ENCODE measurements around the gene FFAR1. TPM values are rescaled to one million over a fixed set of nuclear protein-coding genes. Genes with fewer than 3 reads are reported as not detected.

The FFAR1 gene, protein sequence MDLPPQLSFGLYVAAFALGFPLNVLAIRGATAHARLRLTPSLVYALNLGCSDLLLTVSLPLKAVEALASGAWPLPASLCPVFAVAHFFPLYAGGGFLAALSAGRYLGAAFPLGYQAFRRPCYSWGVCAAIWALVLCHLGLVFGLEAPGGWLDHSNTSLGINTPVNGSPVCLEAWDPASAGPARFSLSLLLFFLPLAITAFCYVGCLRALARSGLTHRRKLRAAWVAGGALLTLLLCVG (N-terminal part only)
- under 1 TPM; 0.42 to 0.54 TPM for total RNA-seq

DNA sequence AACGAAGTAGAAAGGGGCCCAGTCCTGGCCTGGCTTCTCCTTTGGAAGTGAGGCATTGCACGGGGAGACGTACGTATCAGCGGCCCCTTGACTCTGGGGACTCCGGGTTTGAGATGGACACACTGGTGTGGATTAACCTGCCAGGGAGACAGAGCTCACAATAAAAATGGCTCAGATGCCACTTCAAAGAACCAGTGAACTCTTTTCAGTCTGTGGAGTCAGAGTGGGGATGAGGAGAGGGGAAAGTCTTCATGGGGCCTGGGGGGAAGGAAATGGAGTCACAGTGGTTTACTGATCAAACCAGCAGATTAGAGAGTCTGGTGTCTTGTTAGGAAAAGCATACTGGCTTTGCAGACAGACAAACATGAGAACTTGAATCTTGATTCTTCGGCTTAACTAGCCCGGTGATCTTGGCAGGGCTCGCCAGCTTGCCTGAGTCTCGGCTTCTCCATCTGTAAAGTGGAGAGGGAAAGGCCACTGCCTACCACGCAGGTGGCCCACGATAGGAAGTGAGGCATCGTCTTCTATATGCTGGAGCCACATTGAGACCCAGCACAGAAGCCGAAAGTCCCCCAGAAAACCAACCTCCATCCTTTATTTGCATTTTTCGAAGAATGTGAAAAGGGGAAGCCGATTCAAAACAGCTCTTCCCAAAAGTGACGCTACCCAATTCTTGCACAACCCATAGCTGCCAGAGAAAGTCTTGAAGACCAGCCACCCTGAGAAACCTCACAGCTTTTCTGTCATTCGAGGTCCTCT, at the start of gene FFAR1:
TSS of gene FFAR1 (plus strand) at position 732 of the 759 bp plus-strand sequence. CDS start 3,650 bp downstream, outside the sequence.
- ATAC-seq (replicated peaks): peak; percentile 76
- Mint-ChIP-seq H3K4me3 (peak within 1 kb of the TSS; percentile 84), H3K27me3 (peaks cover 11% of the 10 kb centered on the region), H3K27ac (peak within 1 kb of the TSS; percentile 96), H3K9me3 (no peaks in the 10 kb centered on the region), H3K4me1 (peaks cover 28% of the 10 kb centered on the region), H3K36me3 (ENCODE audit: low read depth) (no peaks in the 10 kb centered on the region)

DNA sequence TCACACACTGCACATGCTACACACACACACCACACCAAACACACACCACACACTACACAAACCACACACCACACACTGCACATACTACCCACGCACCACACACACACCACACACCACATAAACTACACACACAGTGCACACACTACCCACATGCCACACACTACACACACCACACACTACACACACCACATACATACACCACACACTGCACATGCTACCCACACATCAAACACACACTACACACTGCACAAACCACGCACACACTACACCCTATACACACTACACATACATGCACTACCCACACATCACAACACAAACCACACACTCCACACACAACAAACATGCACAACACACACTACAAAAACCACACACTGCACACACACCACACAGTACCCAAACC, 49.8 kb upstream of the FFAR1 start:
- H3K4me3 Mint-ChIP-seq: no peak overlapping the region
- no peak for ATAC-seq (replicated peaks)
- H3K36me3 Mint-ChIP-seq (ENCODE audit: low read depth): no peaks in the 10 kb centered on the region
- H3K27ac Mint-ChIP-seq: no peak overlapping the region
- no peaks in the 10 kb centered on the region for H3K4me1 Mint-ChIP-seq
- no peaks in the 10 kb centered on the region for H3K27me3 Mint-ChIP-seq
- H3K9me3 Mint-ChIP-seq: no peaks in the 10 kb centered on the region

DNA sequence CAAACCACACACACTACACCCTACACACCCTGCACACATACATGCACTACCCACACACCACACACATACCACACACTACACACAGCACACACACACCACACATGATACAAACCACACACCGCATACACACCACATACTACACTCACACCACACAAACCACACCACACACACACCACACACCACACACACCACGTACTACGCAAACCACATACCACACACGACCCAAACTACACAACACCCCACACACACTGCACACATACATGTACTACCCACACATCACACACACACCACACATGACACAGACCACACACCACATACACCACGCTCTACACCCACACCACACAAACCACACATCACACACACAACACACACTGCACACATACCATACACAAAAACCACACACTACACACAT, 49.1 kb upstream of the FFAR1 start:
- Mint-ChIP-seq H3K9me3 (no peaks in the 10 kb centered on the region), H3K36me3 (ENCODE audit: low read depth) (no peaks in the 10 kb centered on the region), H3K27me3 (no peaks in the 10 kb centered on the region), H3K27ac (no peak overlapping the region), H3K4me1 (no peaks in the 10 kb centered on the region), H3K4me3 (no peak overlapping the region)
- no peak for ATAC-seq (replicated peaks)

DNA sequence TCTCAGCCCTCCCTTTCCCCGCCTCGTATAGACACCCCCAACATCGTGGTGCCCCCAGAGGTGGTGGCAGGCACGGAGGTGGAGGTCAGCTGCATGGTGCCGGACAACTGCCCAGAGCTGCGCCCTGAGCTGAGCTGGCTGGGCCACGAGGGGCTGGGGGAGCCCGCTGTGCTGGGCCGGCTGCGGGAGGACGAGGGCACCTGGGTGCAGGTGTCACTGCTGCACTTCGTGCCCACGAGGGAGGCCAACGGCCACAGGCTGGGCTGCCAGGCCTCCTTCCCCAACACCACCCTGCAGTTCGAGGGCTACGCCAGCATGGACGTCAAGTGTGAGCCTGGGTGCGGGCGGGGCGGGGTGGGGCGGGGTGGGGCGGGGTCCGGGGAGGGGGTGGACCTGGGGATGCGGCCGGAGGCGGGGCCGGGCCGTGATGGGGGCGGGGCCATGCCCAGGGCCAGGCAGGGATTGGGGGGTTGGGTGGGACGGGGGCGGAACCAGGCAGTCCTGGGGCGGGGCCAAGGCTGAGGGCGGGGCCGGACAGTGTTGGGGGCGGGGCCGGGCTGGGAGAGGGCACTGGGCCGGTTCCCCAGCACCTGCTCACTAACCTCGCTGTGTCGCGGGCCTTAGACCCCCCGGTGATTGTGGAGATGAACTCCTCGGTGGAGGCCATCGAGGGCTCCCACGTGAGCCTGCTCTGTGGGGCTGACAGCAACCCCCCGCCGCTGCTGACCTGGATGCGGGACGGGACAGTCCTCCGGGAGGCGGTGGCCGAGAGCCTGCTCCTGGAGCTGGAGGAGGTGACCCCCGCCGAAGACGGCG, 48.0 kb upstream of the FFAR1 start:
- no peak for ATAC-seq (replicated peaks)
- no peaks in the 10 kb centered on the region for H3K4me1 Mint-ChIP-seq
- H3K27me3 Mint-ChIP-seq: no peaks in the 10 kb centered on the region
- no peaks in the 10 kb centered on the region for H3K9me3 Mint-ChIP-seq
- no peak overlapping the region for H3K27ac Mint-ChIP-seq
- no peaks in the 10 kb centered on the region for H3K36me3 Mint-ChIP-seq (ENCODE audit: low read depth)
- no peak overlapping the region for H3K4me3 Mint-ChIP-seq

DNA sequence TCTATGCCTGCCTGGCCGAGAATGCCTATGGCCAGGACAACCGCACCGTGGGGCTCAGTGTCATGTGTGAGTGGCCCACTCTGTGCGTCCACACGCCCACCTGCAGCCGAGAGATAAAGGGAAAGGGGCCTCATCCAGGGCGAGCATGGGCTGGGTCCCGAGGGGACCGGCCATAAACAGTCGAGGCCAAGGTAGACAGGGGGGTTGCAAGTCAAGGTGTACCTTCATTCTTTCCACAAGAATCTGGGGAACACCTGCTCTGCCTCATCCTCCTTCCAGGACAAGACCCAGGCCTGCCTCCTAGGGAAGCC, 47.4 kb upstream of the FFAR1 start:
- Mint-ChIP-seq H3K36me3 (ENCODE audit: low read depth) (no peaks in the 10 kb centered on the region), H3K4me1 (no peaks in the 10 kb centered on the region), H3K27me3 (no peaks in the 10 kb centered on the region), H3K27ac (no peak overlapping the region), H3K9me3 (no peaks in the 10 kb centered on the region), H3K4me3 (no peak overlapping the region)
- ATAC-seq (replicated peaks): no peak

DNA sequence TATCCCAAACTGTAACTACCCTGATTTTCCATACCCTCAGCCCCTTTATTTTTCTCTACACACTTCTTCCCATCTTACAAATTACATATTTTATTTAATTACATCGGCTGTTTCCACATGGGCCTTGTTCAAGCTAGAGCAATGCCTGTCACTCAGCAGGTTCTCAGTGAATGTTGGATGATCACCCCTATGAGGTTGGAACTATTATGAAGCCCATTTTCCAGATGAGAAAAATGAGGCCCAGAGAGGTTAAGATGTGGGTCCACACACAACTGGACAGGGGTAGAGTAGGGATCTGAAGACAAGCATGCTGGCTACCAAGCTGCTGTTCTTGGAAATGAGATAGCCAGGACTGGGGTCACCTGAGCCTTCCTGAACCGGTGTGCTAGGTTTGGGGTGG, 45.7 kb upstream of the FFAR1 start:
- Mint-ChIP-seq H3K27ac (peak overlapping the region; percentile 16), H3K9me3 (no peaks in the 10 kb centered on the region), H3K36me3 (ENCODE audit: low read depth) (no peaks in the 10 kb centered on the region), H3K4me3 (no peak overlapping the region), H3K4me1 (no peaks in the 10 kb centered on the region), H3K27me3 (no peaks in the 10 kb centered on the region)
- no peak for ATAC-seq (replicated peaks)

DNA sequence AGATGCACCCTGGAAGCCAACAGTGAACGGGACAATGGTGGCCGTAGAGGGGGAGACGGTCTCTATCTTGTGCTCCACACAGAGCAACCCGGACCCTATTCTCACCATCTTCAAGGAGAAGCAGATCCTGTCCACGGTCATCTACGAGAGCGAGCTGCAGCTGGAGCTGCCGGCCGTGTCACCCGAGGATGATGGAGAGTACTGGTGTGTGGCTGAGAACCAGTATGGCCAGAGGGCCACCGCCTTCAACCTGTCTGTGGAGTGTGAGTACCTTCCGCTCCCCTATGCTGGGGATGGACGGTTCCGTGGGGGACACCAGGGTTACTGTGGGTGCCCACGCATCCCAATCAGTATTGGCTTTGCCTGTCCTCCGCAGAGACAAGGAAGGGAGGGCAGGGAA, 45.3 kb upstream of the FFAR1 start:
- H3K4me3 Mint-ChIP-seq: no peak overlapping the region
- no peaks in the 10 kb centered on the region for H3K27me3 Mint-ChIP-seq
- no peaks in the 10 kb centered on the region for H3K4me1 Mint-ChIP-seq
- H3K36me3 Mint-ChIP-seq (ENCODE audit: low read depth): no peaks in the 10 kb centered on the region
- peak overlapping the region; percentile 16 for H3K27ac Mint-ChIP-seq
- no peaks in the 10 kb centered on the region for H3K9me3 Mint-ChIP-seq
- ATAC-seq (replicated peaks): no peak

DNA sequence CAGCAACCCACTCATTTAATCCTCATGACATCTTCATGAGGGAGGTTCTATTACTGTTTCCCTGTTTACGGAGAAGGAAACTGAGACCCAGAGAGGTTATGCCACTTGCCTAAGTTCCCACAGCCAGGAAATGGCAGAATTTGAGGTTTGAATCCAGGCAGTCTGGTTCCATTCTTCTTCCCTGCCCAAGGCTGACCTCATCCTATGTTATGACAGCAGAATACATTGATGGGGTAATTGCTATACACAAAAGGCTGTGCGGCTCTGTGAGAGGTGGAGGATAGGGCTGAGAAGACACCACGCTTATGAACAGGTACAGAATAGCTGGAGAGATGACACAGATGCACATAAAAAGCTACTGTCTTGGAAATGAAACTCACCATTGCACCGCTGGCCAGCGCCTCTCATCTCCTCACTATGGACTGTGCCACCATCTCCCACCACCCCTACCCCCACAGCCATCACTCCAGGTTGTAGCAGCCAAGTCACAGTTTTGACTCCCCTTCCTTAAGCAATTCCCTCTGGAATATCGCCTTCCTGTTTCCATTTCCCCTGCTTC, 44.3 kb upstream of the FFAR1 start:
- Mint-ChIP-seq H3K36me3 (ENCODE audit: low read depth) (no peaks in the 10 kb centered on the region), H3K9me3 (no peaks in the 10 kb centered on the region), H3K27ac (no peak overlapping the region), H3K4me1 (no peaks in the 10 kb centered on the region), H3K4me3 (no peak overlapping the region), H3K27me3 (peaks cover 3% of the 10 kb centered on the region)
- ATAC-seq (replicated peaks): no peak

DNA sequence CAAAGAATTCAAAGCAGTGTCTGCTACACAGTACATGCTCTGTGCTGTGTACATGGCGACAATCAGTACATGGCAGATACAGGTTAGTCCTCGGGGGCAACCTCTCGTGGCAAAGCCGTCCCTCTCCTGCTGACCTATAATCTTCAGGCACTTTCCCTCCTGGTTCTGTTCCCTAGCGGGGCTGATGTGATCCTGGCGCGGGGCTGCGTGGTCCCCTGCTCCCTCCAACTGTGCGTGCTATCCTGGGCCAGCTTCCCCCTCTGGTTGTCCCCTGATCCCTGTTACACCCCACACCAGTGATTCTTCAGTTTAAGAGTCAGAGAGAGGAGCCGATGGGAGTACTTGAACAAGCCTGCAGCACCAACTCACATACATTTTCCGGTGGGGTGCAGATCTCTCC, 43.7 kb upstream of the FFAR1 start:
- Mint-ChIP-seq H3K27me3 (peaks cover 3% of the 10 kb centered on the region), H3K4me1 (no peaks in the 10 kb centered on the region), H3K36me3 (ENCODE audit: low read depth) (no peaks in the 10 kb centered on the region), H3K9me3 (no peaks in the 10 kb centered on the region), H3K4me3 (no peak overlapping the region), H3K27ac (no peak overlapping the region)
- no peak for ATAC-seq (replicated peaks)

DNA sequence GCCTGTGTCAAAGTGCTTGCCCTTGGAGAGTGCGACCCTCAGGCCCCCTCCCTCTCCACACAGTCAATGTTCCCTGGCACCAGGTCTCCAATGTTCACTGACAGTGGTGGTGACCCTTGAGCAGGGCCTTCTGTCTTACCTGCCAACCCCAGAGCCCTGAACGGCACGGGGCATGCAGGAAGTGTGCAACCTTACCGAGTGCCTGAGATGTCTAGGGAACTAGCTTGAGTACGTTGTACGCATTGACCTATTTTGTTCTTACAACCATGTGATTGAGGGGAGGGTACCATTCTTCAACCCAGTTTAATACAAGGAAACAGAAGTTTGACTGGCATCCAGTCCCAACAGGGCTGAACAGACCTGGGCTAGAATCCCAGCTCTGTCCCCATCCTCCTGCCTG, 42.5 kb upstream of the FFAR1 start:
- no peak overlapping the region for H3K27ac Mint-ChIP-seq
- H3K4me1 Mint-ChIP-seq: no peaks in the 10 kb centered on the region
- H3K4me3 Mint-ChIP-seq: no peak overlapping the region
- no peak for ATAC-seq (replicated peaks)
- no peaks in the 10 kb centered on the region for H3K36me3 Mint-ChIP-seq (ENCODE audit: low read depth)
- peaks cover 3% of the 10 kb centered on the region for H3K27me3 Mint-ChIP-seq
- no peaks in the 10 kb centered on the region for H3K9me3 Mint-ChIP-seq

DNA sequence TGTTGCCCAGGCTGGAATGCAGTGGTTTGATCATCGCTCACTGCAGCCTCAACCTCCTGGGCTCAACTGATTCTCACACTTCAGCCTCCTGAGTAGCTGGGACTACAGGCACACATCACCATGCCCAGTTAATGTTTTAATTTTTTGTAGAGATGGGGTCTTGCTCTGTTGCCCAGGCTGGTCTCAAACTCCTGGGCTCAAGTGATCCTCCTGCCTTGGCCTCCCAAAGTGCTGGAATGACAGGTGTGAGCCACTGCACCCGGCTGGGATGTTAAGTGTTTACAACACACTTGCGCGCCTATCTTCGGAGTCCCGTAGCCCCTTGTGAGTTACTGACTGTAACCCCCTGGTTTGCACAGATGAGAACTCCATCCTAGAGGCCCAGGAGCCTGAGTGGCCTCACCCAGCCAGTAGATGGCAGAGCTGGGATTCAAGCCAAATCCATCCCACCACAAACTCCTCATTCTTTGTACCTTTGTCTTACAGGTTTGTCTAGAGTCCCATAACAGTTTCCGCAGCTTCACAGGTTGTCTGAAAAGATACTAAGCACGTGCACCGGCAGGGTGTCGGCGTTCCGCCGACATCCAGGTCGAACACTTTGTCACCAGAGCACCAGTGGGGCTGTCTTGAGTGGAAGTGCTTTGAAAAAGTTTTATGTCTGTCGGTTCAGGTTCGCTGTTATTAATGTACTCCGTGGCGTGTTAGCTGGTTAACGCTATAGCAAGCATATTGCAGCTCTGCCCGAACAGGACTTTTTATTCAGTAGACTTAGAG, 41.0 kb upstream of the FFAR1 start:
- H3K9me3 Mint-ChIP-seq: no peaks in the 10 kb centered on the region
- H3K27me3 Mint-ChIP-seq: peaks cover 3% of the 10 kb centered on the region
- H3K4me3 Mint-ChIP-seq: no peak overlapping the region
- H3K36me3 Mint-ChIP-seq (ENCODE audit: low read depth): no peaks in the 10 kb centered on the region
- H3K4me1 Mint-ChIP-seq: no peaks in the 10 kb centered on the region
- no peak for ATAC-seq (replicated peaks)
- no peak overlapping the region for H3K27ac Mint-ChIP-seq

DNA sequence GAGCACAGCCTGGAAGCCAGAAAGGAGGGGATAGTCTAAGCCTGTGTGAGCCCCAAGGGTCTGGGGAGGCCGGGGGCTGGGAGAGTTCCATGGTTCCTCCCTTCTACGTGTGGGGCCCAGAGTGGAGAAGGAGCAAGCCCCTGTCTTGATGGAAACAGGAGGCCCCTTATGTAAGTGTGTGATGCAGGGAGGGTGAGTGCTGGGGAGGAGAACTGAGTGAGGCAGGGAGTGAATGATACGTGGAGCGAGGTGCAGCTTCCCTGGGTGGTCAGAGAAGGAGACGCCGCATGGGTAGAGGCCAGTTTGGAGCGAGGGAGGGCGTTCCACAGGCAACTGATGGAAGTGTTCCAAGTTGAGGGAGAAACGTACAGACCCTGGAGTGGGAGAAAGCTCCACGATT, 39.8 kb upstream of the FFAR1 start:
- Mint-ChIP-seq H3K9me3 (no peaks in the 10 kb centered on the region), H3K27ac (no peak overlapping the region), H3K36me3 (ENCODE audit: low read depth) (no peaks in the 10 kb centered on the region), H3K4me3 (no peak overlapping the region), H3K4me1 (no peaks in the 10 kb centered on the region), H3K27me3 (peaks cover 3% of the 10 kb centered on the region)
- ATAC-seq (replicated peaks): no peak

DNA sequence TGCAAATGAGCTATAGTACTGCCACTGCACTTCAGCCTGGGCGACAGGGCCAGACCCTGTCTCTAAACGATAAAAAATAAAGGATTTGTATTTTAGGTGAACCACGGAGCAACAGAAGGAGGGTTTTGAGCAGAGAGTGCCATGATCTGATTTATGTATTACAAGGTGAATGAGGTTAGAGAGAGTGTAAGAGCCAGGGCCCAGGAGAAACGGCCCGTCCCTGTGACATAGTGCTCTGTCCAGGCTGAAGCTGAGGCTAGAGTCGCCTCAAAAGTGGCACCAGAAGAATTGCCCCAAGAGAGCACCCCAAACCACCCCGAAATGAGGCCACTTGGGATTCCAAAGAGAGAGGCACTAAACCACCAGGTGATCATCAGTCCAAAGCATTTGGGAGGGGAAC, 38.8 kb upstream of the FFAR1 start:
- no peaks in the 10 kb centered on the region for H3K4me1 Mint-ChIP-seq
- H3K36me3 Mint-ChIP-seq (ENCODE audit: low read depth): no peaks in the 10 kb centered on the region
- H3K27ac Mint-ChIP-seq: peak overlapping the region; percentile 0
- H3K9me3 Mint-ChIP-seq: no peaks in the 10 kb centered on the region
- no peak overlapping the region for H3K4me3 Mint-ChIP-seq
- ATAC-seq (replicated peaks): no peak
- H3K27me3 Mint-ChIP-seq: peaks cover 3% of the 10 kb centered on the region

All from activated T-helper 17 cell treated with anti-CD3 and anti-CD28 coated beads, Interleukin-2, amount 50 U/mL, for 72 hours (primary cell).